K562 (cell line): ENCODE results near the gene TSG101.

Experiments
- TAF1 ChIP-seq: IDR thresholded peaks from 2 replicates; pipeline ENCODE4 v1.6.1; 2011; ENCODE audit warnings: mild to moderate bottlenecking, low read length, moderate library complexity; ENCODE audit not compliant: insufficient read depth, control insufficient read depth, severe bottlenecking; ENCODE audit errors: extremely low read depth
- TF ChIP-seq, protein P1 (sequence below): fragments of 450-650 bp; IDR thresholded peaks from 2 replicates; pipeline ENCODE4 v1.6.1; 2016; ENCODE audit warnings: missing biosample characterization, missing genetic modification characterization

GRCh38 chr11:18498039-18498438, 28.7 kb downstream of the TSG101 start:
- no peak for TF ChIP-seq TAF1
- TF ChIP-seq, protein P1, sequence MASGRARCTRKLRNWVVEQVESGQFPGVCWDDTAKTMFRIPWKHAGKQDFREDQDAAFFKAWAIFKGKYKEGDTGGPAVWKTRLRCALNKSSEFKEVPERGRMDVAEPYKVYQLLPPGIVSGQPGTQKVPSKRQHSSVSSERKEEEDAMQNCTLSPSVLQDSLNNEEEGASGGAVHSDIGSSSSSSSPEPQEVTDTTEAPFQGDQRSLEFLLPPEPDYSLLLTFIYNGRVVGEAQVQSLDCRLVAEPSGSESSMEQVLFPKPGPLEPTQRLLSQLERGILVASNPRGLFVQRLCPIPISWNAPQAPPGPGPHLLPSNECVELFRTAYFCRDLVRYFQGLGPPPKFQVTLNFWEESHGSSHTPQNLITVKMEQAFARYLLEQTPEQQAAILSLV (tag), result no peak
